Measurements from ENCODE around the gene SLC22A1.

Gene SLC22A1

GRCh38 chr6:160102956-160103824 lies 18.4 kb upstream of the SLC22A1 start:
- ChIA-PET CTCF (no interaction called here), POLR2A (ENCODE audit: low non-redundant PET) (no interaction called here)
- no peak overlapping the region for H3K27ac ChIP-seq
- DNase-seq (ENCODE audit: low spot score) = peak; percentile 14
- peak; percentile 32 for TF ChIP-seq CTCF (conservative IDR thresholded peaks at IDR 0.05; ENCODE audit: low read depth)

- ChIA-PET CTCF (no interaction called here), POLR2A (ENCODE audit: low non-redundant PET) (no interaction called here)
Observed at GRCh38 chr6:160103825-160104100, 17.9 kb upstream of the SLC22A1 start.

GRCh38 chr6:160104821-160105517 lies 16.6 kb upstream of the SLC22A1 start:
- ChIA-PET POLR2A (ENCODE audit: low non-redundant PET) (no interaction called here), CTCF (no interaction called here)
- no peak for TF ChIP-seq CTCF (conservative IDR thresholded peaks at IDR 0.05; ENCODE audit: low read depth)
- no peak for DNase-seq (ENCODE audit: low spot score)
- no peak overlapping the region for H3K27ac ChIP-seq

More at GRCh38 chr6:160103825-160104100, 17.9 kb upstream of the SLC22A1 start:
- no peak for TF ChIP-seq CTCF (conservative IDR thresholded peaks at IDR 0.05; ENCODE audit: low read depth)
- H3K27ac ChIP-seq = no peak overlapping the region
- no peak for DNase-seq (ENCODE audit: low spot score)

- ChIA-PET CTCF (no interaction called here), POLR2A (ENCODE audit: low non-redundant PET) (no interaction called here)
- TF ChIP-seq CTCF (conservative IDR thresholded peaks at IDR 0.05; ENCODE audit: low read depth) = no peak
- DNase-seq (ENCODE audit: low spot score) = no peak
- H3K27ac ChIP-seq = no peak overlapping the region
Observed at GRCh38 chr6:160106010-160106409, 15.6 kb upstream of the SLC22A1 start.

- CTCF ChIA-PET = interaction anchor here (0.6 kb wide), 1 partner anchor 19 kb away, joined by 4 read pairs; no protein-coding TSS in a partner anchor
- H3K27ac ChIP-seq = no peak overlapping the region
- no peak for DNase-seq (ENCODE audit: low spot score)
- no peak for TF ChIP-seq CTCF (conservative IDR thresholded peaks at IDR 0.05; ENCODE audit: low read depth)
- POLR2A ChIA-PET (ENCODE audit: low non-redundant PET) = no interaction called here
Observed at GRCh38 chr6:160106701-160107100, 14.9 kb upstream of the SLC22A1 start.

- no peak for DNase-seq (ENCODE audit: low spot score)
- no peak for TF ChIP-seq CTCF (conservative IDR thresholded peaks at IDR 0.05; ENCODE audit: low read depth)
- POLR2A ChIA-PET (ENCODE audit: low non-redundant PET) = no interaction called here
- H3K27ac ChIP-seq = no peak overlapping the region
- CTCF ChIA-PET = no interaction called here
Observed at GRCh38 chr6:160108077-160108476, 13.5 kb upstream of the SLC22A1 start.

Measured in RWPE1 (cell line).